GM12873 (cell line): ENCODE results near the gene ATP11C.

Source experiments
- CTCF ChIP-seq: IDR thresholded peaks from 2 replicates; pipeline ENCODE4 v1.5.1; 2012; ENCODE audit warnings: low read depth, mild to moderate bottlenecking, moderate library complexity, low read length, control low read depth; ENCODE audit not compliant: insufficient read depth; ENCODE audit errors: missing control alignments

ATP11C gene

GRCh38 chrX:139902559-139902958 lies 30.3 kb downstream of the ATP11C start:
- TF ChIP-seq CTCF, result no peak

- no peak for TF ChIP-seq CTCF
These were observed 34.5 kb downstream of the ATP11C start for GRCh38 chrX:139898334-139898733.

GRCh38 chrX:139892512-139892911 lies 40.3 kb downstream of the ATP11C start:
- TF ChIP-seq CTCF, result no peak

DNA sequence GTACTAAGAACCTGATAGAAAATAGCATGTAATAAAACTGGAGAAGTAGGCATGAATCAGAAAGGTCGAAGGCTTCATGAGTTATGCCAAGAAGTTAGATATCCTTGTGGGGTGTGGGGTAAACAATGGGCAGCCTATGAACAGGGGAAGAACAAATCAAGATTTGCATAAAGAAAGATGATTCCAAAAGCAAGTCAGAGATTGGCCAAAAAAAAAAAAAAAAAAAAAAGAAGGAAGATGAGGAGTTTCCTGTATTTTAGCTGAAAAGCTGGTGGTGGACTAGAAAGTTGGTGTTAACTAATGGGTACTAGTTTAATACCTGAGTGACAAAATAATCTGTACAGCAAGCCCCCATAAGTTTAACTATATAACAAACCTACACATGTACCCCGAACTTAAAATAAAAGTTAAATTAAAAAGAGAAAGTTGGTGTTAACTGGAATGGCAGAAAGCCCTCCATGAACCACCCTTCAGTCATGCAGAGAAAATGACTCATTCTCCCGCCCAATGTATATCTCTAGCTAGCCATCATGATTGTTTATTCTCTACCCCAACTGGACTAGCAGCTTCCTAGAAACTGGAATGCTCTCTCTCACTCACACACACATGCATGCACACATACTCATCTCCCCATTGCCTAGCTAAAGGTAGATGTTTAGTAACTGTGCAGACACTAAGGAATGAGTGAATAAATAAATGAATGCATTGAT lies 41.7 kb downstream of the ATP11C start:
- TF ChIP-seq CTCF, result no peak

GRCh38 chrX:139889760-139890159 lies 43.1 kb downstream of the ATP11C start:
- TF ChIP-seq CTCF, result no peak

DNA sequence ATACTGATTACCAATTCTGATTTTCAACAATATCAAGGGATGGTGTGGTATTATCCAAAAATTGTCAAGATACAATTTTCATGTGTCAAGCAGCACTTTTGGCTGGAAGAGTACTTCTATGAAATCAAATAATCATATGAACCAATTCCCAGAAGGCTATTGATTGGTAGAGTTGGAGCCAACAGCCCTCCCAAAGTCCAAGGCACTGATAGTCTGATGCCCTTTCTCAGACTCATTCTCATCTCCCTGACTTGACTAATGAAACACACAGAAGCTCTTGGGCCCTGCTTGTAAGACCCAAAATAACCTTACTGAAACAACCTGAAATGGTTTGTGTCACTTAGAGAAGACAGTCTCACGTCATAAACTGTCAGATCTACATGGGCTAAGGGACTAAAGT lies 48.9 kb downstream of the ATP11C start:
- TF ChIP-seq CTCF, result no peak

DNA sequence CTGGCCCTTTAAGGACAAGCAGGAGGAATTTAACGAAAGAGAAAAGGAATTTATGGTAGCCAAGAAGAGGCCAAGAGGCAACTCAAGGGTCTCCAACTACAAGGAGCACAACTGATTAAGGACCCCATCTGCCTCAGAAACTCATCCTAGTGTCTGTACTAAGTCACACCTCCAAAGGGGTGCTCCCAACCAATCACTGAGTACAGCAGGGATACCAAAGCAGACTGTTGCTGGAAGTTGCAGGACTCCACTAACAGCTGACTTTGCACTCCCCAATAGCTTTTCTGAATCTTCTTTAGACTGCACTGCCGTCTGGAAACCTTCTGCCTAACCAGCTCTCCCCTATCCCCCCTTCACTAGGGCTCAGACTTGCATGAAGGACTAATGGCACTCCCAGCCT lies 50.6 kb downstream of the ATP11C start:
- no peak for TF ChIP-seq CTCF
